OCI-LY3 (cell line): ENCODE results near the gene LAT.

Experiments
- CTCF ChIP-seq: fragments of 200-600, 300-600 bp; sonication (generic); IDR thresholded peaks from 2 replicates; pipeline ENCODE4 v1.5.1; 2014; ENCODE audit warnings: antibody characterized with exemption, low read length, low read depth
- EZH2phosphoT487 ChIP-seq: fragments of 200-600 bp; shearing (Covaris generic); IDR thresholded peaks from 2 replicates; pipeline ENCODE4 v1.6.1; 2018; ENCODE audit warnings: antibody characterized with exemption, mixed run types, low read depth

GRCh38 chr16:28958216-28958615 lies 26.6 kb upstream of the LAT start:
- TF ChIP-seq EZH2phosphoT487 (no peak), CTCF (no peak)
